Measurements from ENCODE around the gene INO80D. TPM values are rescaled to one million over a fixed set of nuclear protein-coding genes. Genes with fewer than 3 reads are reported as not detected.
A peak's percentile ranks its signal among the peaks of the same experiment; 100 is the strongest.

INO80D gene
- total and polyA plus RNA-seq, 2 of the 13 experiments (the other 11 are each of a cell fraction or from before 2014, with no cell fraction given) = 7.6 to 7.9 TPM

DNA sequence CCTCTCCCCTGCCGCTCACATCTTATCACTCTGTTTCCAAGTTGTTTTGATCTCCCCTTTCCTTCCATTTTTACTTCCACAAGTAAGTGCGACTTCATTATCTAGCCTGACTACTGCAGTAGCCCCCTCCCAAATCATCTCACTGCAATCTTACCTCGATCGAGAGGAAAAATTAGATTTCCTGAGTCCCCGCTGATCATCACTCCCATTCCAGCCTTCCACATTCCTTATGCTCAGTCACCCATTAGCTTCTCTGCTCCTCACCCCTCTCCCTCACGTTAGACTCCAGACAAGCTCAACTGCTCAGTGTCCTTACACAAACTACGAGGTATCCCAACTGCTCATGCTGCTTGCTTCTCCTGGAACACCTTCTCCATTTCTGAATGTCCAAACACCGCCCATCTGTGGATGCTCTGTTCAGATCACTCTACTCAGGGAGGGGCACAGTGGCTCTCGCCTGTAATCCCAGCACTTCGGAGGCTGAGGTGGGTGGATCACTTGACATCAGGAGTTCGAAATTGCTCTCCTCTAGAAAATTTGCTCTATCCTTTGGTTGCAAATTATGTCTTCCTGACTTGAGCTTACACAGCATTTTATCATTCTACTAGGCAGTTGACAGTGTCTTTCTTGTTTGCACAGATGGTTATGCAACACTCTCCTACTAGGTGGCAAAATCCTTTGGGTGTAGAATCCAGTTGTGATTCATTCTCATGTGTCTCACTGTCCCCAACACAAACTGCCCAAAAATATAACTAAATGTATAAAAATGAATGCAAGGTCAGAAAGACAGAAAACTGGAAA, 96.5 kb downstream of the INO80D start (continued):
- TF ChIP-seq, protein P1, sequence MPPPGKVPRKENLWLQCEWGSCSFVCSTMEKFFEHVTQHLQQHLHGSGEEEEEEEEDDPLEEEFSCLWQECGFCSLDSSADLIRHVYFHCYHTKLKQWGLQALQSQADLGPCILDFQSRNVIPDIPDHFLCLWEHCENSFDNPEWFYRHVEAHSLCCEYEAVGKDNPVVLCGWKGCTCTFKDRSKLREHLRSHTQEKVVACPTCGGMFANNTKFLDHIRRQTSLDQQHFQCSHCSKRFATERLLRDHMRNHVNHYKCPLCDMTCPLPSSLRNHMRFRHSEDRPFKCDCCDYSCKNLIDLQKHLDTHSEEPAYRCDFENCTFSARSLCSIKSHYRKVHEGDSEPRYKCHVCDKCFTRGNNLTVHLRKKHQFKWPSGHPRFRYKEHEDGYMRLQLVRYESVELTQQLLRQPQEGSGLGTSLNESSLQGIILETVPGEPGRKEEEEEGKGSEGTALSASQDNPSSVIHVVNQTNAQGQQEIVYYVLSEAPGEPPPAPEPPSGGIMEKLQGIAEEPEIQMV (CRISPR knock-in tag; IDR thresholded peaks at IDR 0.05; ENCODE audit: low read depth) = no peak
- TF ChIP-seq ETV6 (CRISPR knock-in tag; conservative IDR thresholded peaks at IDR 0.05) (no peak), NFYB (CRISPR knock-in tag; IDR thresholded peaks at IDR 0.05) (no peak), RELA (CRISPR knock-in tag; IDR thresholded peaks at IDR 0.05) (no peak), ZNF678 (CRISPR knock-in tag; IDR thresholded peaks at IDR 0.05) (no peak), BHLHE40 (IDR thresholded peaks at IDR 0.05; ENCODE audit: low read length) (no peak), NCOR1 (IDR thresholded peaks at IDR 0.05; ENCODE audit: borderline replicate concordance, low read length) (no peak), ZBTB7B (CRISPR knock-in tag; IDR thresholded peaks at IDR 0.05) (no peak), TOPORS (CRISPR knock-in tag; IDR thresholded peaks at IDR 0.05) (no peak), ATRX (CRISPR knock-in tag; IDR thresholded peaks at IDR 0.05; ENCODE audit: borderline replicate concordance) (no peak), HOXA7 (CRISPR knock-in tag; IDR thresholded peaks at IDR 0.05) (no peak), ZNF768 (CRISPR knock-in tag; IDR thresholded peaks at IDR 0.05) (no peak), ZNF660 (CRISPR knock-in tag; IDR thresholded peaks at IDR 0.05; ENCODE audit: borderline replicate concordance, low read depth) (no peak), NFIB (CRISPR knock-in tag; IDR thresholded peaks at IDR 0.05; ENCODE audit: borderline replicate concordance) (no peak), GATAD1 (CRISPR knock-in tag; IDR thresholded peaks at IDR 0.05) (no peak), ZNF737 (CRISPR knock-in tag; IDR thresholded peaks at IDR 0.05; ENCODE audit: borderline replicate concordance) (no peak), TBX2 (CRISPR knock-in tag; IDR thresholded peaks at IDR 0.05; ENCODE audit: borderline replicate concordance) (peak; percentile 84), SKI (IDR thresholded peaks at IDR 0.05; ENCODE audit: partially characterized antibody) (no peak)
- TF ChIP-seq, protein P2, sequence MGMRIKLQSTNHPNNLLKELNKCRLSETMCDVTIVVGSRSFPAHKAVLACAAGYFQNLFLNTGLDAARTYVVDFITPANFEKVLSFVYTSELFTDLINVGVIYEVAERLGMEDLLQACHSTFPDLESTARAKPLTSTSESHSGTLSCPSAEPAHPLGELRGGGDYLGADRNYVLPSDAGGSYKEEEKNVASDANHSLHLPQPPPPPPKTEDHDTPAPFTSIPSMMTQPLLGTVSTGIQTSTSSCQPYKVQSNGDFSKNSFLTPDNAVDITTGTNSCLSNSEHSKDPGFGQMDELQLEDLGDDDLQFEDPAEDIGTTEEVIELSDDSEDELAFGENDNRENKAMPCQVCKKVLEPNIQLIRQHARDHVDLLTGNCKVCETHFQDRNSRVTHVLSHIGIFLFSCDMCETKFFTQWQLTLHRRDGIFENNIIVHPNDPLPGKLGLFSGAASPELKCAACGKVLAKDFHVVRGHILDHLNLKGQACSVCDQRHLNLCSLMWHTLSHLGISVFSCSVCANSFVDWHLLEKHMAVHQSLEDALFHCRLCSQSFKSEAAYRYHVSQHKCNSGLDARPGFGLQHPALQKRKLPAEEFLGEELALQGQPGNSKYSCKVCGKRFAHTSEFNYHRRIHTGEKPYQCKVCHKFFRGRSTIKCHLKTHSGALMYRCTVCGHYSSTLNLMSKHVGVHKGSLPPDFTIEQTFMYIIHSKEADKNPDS (CRISPR knock-in tag; IDR thresholded peaks at IDR 0.05) = no peak
- TF ChIP-seq, protein P3, sequence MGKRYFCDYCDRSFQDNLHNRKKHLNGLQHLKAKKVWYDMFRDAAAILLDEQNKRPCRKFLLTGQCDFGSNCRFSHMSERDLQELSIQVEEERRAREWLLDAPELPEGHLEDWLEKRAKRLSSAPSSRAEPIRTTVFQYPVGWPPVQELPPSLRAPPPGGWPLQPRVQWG (CRISPR knock-in tag; IDR thresholded peaks at IDR 0.05; ENCODE audit: borderline replicate concordance, low read depth) = no peak
- TF ChIP-seq, protein P4, sequence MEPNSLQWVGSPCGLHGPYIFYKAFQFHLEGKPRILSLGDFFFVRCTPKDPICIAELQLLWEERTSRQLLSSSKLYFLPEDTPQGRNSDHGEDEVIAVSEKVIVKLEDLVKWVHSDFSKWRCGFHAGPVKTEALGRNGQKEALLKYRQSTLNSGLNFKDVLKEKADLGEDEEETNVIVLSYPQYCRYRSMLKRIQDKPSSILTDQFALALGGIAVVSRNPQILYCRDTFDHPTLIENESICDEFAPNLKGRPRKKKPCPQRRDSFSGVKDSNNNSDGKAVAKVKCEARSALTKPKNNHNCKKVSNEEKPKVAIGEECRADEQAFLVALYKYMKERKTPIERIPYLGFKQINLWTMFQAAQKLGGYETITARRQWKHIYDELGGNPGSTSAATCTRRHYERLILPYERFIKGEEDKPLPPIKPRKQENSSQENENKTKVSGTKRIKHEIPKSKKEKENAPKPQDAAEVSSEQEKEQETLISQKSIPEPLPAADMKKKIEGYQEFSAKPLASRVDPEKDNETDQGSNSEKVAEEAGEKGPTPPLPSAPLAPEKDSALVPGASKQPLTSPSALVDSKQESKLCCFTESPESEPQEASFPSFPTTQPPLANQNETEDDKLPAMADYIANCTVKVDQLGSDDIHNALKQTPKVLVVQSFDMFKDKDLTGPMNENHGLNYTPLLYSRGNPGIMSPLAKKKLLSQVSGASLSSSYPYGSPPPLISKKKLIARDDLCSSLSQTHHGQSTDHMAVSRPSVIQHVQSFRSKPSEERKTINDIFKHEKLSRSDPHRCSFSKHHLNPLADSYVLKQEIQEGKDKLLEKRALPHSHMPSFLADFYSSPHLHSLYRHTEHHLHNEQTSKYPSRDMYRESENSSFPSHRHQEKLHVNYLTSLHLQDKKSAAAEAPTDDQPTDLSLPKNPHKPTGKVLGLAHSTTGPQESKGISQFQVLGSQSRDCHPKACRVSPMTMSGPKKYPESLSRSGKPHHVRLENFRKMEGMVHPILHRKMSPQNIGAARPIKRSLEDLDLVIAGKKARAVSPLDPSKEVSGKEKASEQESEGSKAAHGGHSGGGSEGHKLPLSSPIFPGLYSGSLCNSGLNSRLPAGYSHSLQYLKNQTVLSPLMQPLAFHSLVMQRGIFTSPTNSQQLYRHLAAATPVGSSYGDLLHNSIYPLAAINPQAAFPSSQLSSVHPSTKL (CRISPR knock-in tag; IDR thresholded peaks at IDR 0.05) = peak; percentile 80
- TF ChIP-seq, protein P5, sequence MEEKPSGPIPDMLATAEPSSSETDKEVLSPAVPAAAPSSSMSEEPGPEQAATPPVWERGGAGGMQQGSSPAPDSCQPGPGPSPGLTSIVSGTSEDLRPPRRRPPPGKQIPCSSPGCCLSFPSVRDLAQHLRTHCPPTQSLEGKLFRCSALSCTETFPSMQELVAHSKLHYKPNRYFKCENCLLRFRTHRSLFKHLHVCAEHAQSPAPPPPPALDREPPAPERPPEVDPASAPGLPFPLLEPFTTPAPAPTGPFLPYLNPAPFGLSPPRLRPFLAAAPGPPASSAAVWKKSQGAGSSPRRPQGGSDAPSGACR (CRISPR knock-in tag; IDR thresholded peaks at IDR 0.05) = no peak

Data from HepG2 (cell line).